Stimulated activated effector memory CD8-positive, alpha-beta T cell treated with anti-CD3 and anti-CD28 coated beads, Interleukin-12 subunit alpha, Interleukin-12 subunit beta, amount 100 ng/mL, for 72 hours (primary cell): ENCODE results near the gene CLEC11A.

Source experiments
- ATAC-seq: fragments of 150-1000 bp; cut with Tn5 transposase; 2 replicates; pipeline ENCODE4 v1.10.0; 2021
- DNase-seq, 2 donors: peaks; one replicate each; pipeline ENCODE4 v3.0.0; 2021 to 2022; ENCODE audit warnings: low spot score in 2 of 2
- H3K27ac Mint-ChIP-seq: one replicate; pipeline ENCODE4 v1.8.0; 2022; ENCODE audit warnings: mild to moderate bottlenecking, mixed read lengths
- H3K36me3 Mint-ChIP-seq: one replicate; pipeline ENCODE4 v1.8.0; 2022; ENCODE audit warnings: mild to moderate bottlenecking, mixed read lengths
- H3K4me1 Mint-ChIP-seq: one replicate; pipeline ENCODE4 v1.8.0; 2022; ENCODE audit warnings: mixed read lengths
- H3K4me3 Mint-ChIP-seq: one replicate; pipeline ENCODE4 v1.8.0; 2022; ENCODE audit warnings: mild to moderate bottlenecking, mixed read lengths
- H3K9me3 Mint-ChIP-seq: one replicate; pipeline ENCODE4 v1.8.0; 2022; ENCODE audit warnings: mixed read lengths

CLEC11A gene

GRCh38 chr19:50716178-50717025 lies 6.8 kb upstream of the CLEC11A start:
- no peaks in the 10 kb centered on the region for H3K9me3 Mint-ChIP-seq
- no peak overlapping the region for H3K27ac Mint-ChIP-seq
- H3K4me1 Mint-ChIP-seq, result peaks cover 9% of the 10 kb centered on the region
- no peak overlapping the region for H3K4me3 Mint-ChIP-seq
- ATAC-seq (no peak), DNase-seq (no peak)
- no peaks in the 10 kb centered on the region for H3K36me3 Mint-ChIP-seq

GRCh38 chr19:50717026-50717723 lies 6.0 kb upstream of the CLEC11A start:
- no peak overlapping the region for H3K27ac Mint-ChIP-seq
- H3K4me3 Mint-ChIP-seq, result peak overlapping the region; percentile 37
- no peaks in the 10 kb centered on the region for H3K9me3 Mint-ChIP-seq
- no peaks in the 10 kb centered on the region for H3K36me3 Mint-ChIP-seq
- peaks cover 9% of the 10 kb centered on the region for H3K4me1 Mint-ChIP-seq
- no peak for DNase-seq
- no peak for ATAC-seq

- peak overlapping the region; percentile 37 for H3K4me3 Mint-ChIP-seq
- H3K9me3 Mint-ChIP-seq, result peaks cover under 1% of the 10 kb centered on the region
- H3K4me1 Mint-ChIP-seq, result peaks cover 11% of the 10 kb centered on the region
- DNase-seq, result no peak
- no peaks in the 10 kb centered on the region for H3K36me3 Mint-ChIP-seq
- no peak overlapping the region for H3K27ac Mint-ChIP-seq
- no peak for ATAC-seq
Measured at GRCh38 chr19:50717891-50718254, 5.3 kb upstream of the CLEC11A start.

- Mint-ChIP-seq H3K27ac (no peak overlapping the region), H3K9me3 (peaks cover 3% of the 10 kb centered on the region), H3K4me1 (peaks cover 16% of the 10 kb centered on the region), H3K36me3 (no peaks in the 10 kb centered on the region), H3K4me3 (no peak overlapping the region)
- no peak for DNase-seq
- ATAC-seq, result no peak
Measured at GRCh38 chr19:50718255-50719118, 4.7 kb upstream of the CLEC11A start.

- Mint-ChIP-seq H3K27ac (no peak overlapping the region), H3K36me3 (no peaks in the 10 kb centered on the region), H3K4me3 (no peak overlapping the region), H3K9me3 (peaks cover 3% of the 10 kb centered on the region), H3K4me1 (peaks cover 16% of the 10 kb centered on the region)
- no peak for DNase-seq
- no peak for ATAC-seq
Measured at GRCh38 chr19:50719119-50719435, 4.1 kb upstream of the CLEC11A start.

- Mint-ChIP-seq H3K36me3 (no peaks in the 10 kb centered on the region), H3K27ac (no peak within 1 kb of the TSS)
- no peak for DNase-seq
Measured at GRCh38 chr19:50719566-50719965, 3.6 kb upstream of the CLEC11A start, which contains the start of gene SHANK1. Gene SHANK1 (minus strand): TSS chr19:50719802. CDS start chr19:50716919, 2,883 bp downstream.

GRCh38 chr19:50720181-50720920 lies 2.8 kb upstream of the CLEC11A start:
- ATAC-seq (no peak), DNase-seq (no peak)
- Mint-ChIP-seq H3K4me3 (peak overlapping the region; percentile 24), H3K36me3 (no peaks in the 10 kb centered on the region), H3K4me1 (peaks cover 22% of the 10 kb centered on the region), H3K9me3 (peaks cover 3% of the 10 kb centered on the region), H3K27ac (no peak overlapping the region)

More at GRCh38 chr19:50719566-50719965, 3.6 kb upstream of the CLEC11A start, which contains the start of gene SHANK1:
- H3K4me3 Mint-ChIP-seq, result peak within 1 kb of the TSS; percentile 24
- no peak for ATAC-seq
- H3K9me3 Mint-ChIP-seq, result peaks cover 3% of the 10 kb centered on the region
- peaks cover 20% of the 10 kb centered on the region for H3K4me1 Mint-ChIP-seq

GRCh38 chr19:50720921-50721381 lies 2.2 kb upstream of the CLEC11A start:
- H3K4me3 Mint-ChIP-seq, result no peak overlapping the region
- no peaks in the 10 kb centered on the region for H3K36me3 Mint-ChIP-seq
- H3K4me1 Mint-ChIP-seq, result peaks cover 26% of the 10 kb centered on the region
- DNase-seq, result no peak
- peaks cover 3% of the 10 kb centered on the region for H3K9me3 Mint-ChIP-seq
- no peak for ATAC-seq
- no peak overlapping the region for H3K27ac Mint-ChIP-seq

- H3K27ac Mint-ChIP-seq, result no peak overlapping the region
- H3K4me1 Mint-ChIP-seq, result peaks cover 26% of the 10 kb centered on the region
- H3K4me3 Mint-ChIP-seq, result no peak overlapping the region
- ATAC-seq, result no peak
- DNase-seq, result no peak
- peaks cover 3% of the 10 kb centered on the region for H3K9me3 Mint-ChIP-seq
- H3K36me3 Mint-ChIP-seq, result no peaks in the 10 kb centered on the region
Measured at GRCh38 chr19:50721441-50722137, 1.6 kb upstream of the CLEC11A start.

GRCh38 chr19:50722201-50723013 lies 757 bp upstream of the CLEC11A start:
- no peak for ATAC-seq
- Mint-ChIP-seq H3K27ac (no peak overlapping the region), H3K36me3 (no peaks in the 10 kb centered on the region), H3K9me3 (peaks cover 3% of the 10 kb centered on the region), H3K4me3 (peak overlapping the region; percentile 63), H3K4me1 (peaks cover 29% of the 10 kb centered on the region)
- no peak for DNase-seq

- peaks cover 37% of the 10 kb centered on the region for H3K4me1 Mint-ChIP-seq
- H3K36me3 Mint-ChIP-seq, result no peaks in the 10 kb centered on the region
- H3K27ac Mint-ChIP-seq, result no peak overlapping the region
- H3K9me3 Mint-ChIP-seq, result peaks cover 3% of the 10 kb centered on the region
- H3K4me3 Mint-ChIP-seq, result peak overlapping the region; percentile 63
- ATAC-seq (no peak), DNase-seq (no peak)
Measured at GRCh38 chr19:50723735-50724521, 764 bp downstream of the CLEC11A start.

GRCh38 chr19:50724522-50725217 lies 1.5 kb downstream of the CLEC11A start:
- DNase-seq (peak; percentile 54 to 92), ATAC-seq (peak; percentile 82)
- Mint-ChIP-seq H3K4me1 (peaks cover 37% of the 10 kb centered on the region), H3K9me3 (peaks cover 3% of the 10 kb centered on the region), H3K4me3 (peak overlapping the region; percentile 63), H3K27ac (no peak overlapping the region), H3K36me3 (no peaks in the 10 kb centered on the region)
